Spleen (tissue), 11 donors: Measurements from ENCODE around the gene NEUROD4. TPM values are rescaled to one million over a fixed set of nuclear protein-coding genes. Genes with fewer than 3 reads are reported as not detected.

Experiments
- DNase-seq: peaks from one replicate; pipeline ENCODE4 v3.0.0-alpha.2; 2020
- H3K27ac ChIP-seq, 8 donors: fragments of 200-600 bp; sonication (generic) in 7 of 8; 1 replicate in 4 of 8; 2 replicates in 4 of 8; pipeline versions ENCODE4 v1.5.0 to v1.8.0; 2016 to 2021; ENCODE audit warnings: inconsistent platforms in 4 of 8, mild to moderate bottlenecking in 4 of 8, moderate library complexity in 1 of 8
- H3K27me3 ChIP-seq, 7 donors: fragments of 200-600 bp; sonication (generic) in 6 of 7; replicated peaks in 1 of 7; 1 replicate in 4 of 7; 2 replicates in 3 of 7; pipeline versions ENCODE4 v1.5.0 to v1.8.0; 2016 to 2021; ENCODE audit warnings: inconsistent platforms in 3 of 7, mild to moderate bottlenecking in 1 of 7
- H3K36me3 ChIP-seq, 6 donors: fragments of 200-600 bp; sonication (generic) in 5 of 6; 1 replicate in 4 of 6; 2 replicates in 2 of 6; pipeline versions ENCODE4 v1.5.0 to v1.8.0; 2016 to 2021; ENCODE audit warnings: inconsistent platforms in 2 of 6
- H3K4me1 ChIP-seq, 6 donors: fragments of 200-600 bp; sonication (generic) in 5 of 6; 1 replicate in 3 of 6; 2 replicates in 3 of 6; pipeline versions ENCODE4 v1.5.0 to v1.8.0; 2016 to 2021; ENCODE audit warnings: inconsistent platforms in 3 of 6
- H3K4me3 ChIP-seq, 8 donors: fragments of 200-600 bp; sonication (generic) in 7 of 8; 1 replicate in 4 of 8; 2 replicates in 4 of 8; pipeline versions ENCODE4 v1.5.0 to v1.8.0; 2016 to 2021; ENCODE audit warnings: inconsistent platforms in 4 of 8, mild to moderate bottlenecking in 4 of 8, moderate library complexity in 2 of 8
- H3K9me3 ChIP-seq, 8 donors: fragments of 200-600 bp; sonication (generic) in 7 of 8; 1 replicate in 4 of 8; 2 replicates in 4 of 8; pipeline versions ENCODE4 v1.5.0 to v1.8.0; 2016 to 2021; ENCODE audit warnings: inconsistent platforms in 4 of 8
- POLR2A ChIP-seq, 3 donors: fragments of 450-650 bp; IDR thresholded peaks; one replicate each; pipeline ENCODE4 v1.5.1; 2017; ENCODE audit warnings: antibody characterized with exemption in 3 of 3, mild to moderate bottlenecking in 1 of 3
- POLR2AphosphoS5 ChIP-seq, 3 donors: sonication (generic); formaldehyde crosslinking; IDR thresholded peaks; one replicate each; pipeline ENCODE4 v1.5.1; 2017; ENCODE audit warnings: antibody characterized with exemption in 3 of 3
- WGBS, 5 donors: extraction: QIAGEN DNeasy Blood & Tissue Kit in 3 of 5; methylation state at CpG; one replicate each; pipeline versions ENCODE4 v1.1.5 to v1.1.7; 2013 to 2018; 5-methylcytosine and 5-hydroxymethylcytosine counted together
- intact Hi-C: fragments of 100-400 bp; cut with DNase I; formaldehyde crosslinking; loops from one replicate; pipeline ENCODE4 v1.15.0; 2023; ENCODE audit warnings: low total_unique reads
- polyA plus RNA-seq, 3 donors: library from polyadenylated mRNA; stranded (reverse); fragments of 200-250 nt; gene quantifications; one replicate each; pipeline ENCODE4 v1.2.1, GENCODE V29; 2013
- total RNA-seq, 7 donors: library from RNA; depleted of rRNA in 3 of 7; stranded (reverse); fragments of >200 nt in 3 of 7; fragmentation: NEBNext Ultra II Directional in 4 of 7; extraction: Animal tissue kit (Norgen Biotek cat#: 25700) in 4 of 7; gene quantifications; one replicate each; pipeline versions ENCODE4 v1.1.0 to v1.2.1, GENCODE V29; 2016 to 2021
- TF ChIP-seq, protein P1 (sequence below), 11 experiments: fragments of 200-600 bp in 7 of 11; fragments of 450-650 bp in 4 of 11; sonication (generic) in 4 of 11; IDR thresholded peaks in 8 of 11; conservative IDR thresholded peaks in 3 of 11; 1 replicate in 7 of 11; 2 replicates in 4 of 11; pipeline versions ENCODE4 v1.4.0 to v1.8.0; 2016 to 2021; ENCODE audit warnings: antibody characterized with exemption in 11 of 11, inconsistent platforms in 4 of 11, mild to moderate bottlenecking in 1 of 11
- donor health status: healthy with polysubstance abuse.
- donor health status: DM: no; HTN: no; CAD: no; lungs with moderate emphysema.
- donor health status: DM: no; HTN: no; CAD: no.
- donor health status: Bipolar disorder and iron deficiency.
- donor health status: healthy.
- donor health status: DM: no; HTN: no; CAD: no.
- donor health status: DM: yes; HTN: yes; CAD: no.

NEUROD4 gene
- total and polyA plus RNA-seq, 10 donors: not detected

- 63 to 69% (median 67%) methylated on average over 9 of the region's 9 CpGs for WGBS, 5 donors
- H3K27ac ChIP-seq: peak overlapping the region; percentile 59 to 83 (median 76)
These were observed 28.4 kb upstream of the NEUROD4 start for GRCh38 chr12:54991161-54991990.

DNA sequence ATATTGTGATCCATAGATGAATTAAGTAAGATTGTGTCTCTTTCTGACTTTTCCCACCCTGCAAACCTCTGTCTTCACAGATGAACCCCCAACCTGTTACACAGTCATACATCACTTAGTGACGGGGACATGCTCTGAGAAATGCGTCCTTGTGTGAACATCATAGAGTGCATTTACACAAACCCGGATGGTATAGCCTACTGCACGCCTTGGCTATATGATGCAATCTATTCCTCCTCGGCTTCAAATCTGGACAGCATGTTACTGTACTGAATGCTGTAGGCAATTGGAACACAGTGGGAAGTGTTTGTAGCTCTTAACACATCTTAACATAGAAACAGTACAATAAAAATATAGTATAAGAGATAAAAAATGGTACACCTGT is 27.8 kb upstream of the NEUROD4 start:
- intact Hi-C loops: no loop called here
- H3K4me1 ChIP-seq: peaks cover 6 to 64% (median 21%) of the 10 kb centered on the region in 6 donors
- no peaks in the 10 kb centered on the region for H3K27me3 ChIP-seq
- TF ChIP-seq, protein P1, sequence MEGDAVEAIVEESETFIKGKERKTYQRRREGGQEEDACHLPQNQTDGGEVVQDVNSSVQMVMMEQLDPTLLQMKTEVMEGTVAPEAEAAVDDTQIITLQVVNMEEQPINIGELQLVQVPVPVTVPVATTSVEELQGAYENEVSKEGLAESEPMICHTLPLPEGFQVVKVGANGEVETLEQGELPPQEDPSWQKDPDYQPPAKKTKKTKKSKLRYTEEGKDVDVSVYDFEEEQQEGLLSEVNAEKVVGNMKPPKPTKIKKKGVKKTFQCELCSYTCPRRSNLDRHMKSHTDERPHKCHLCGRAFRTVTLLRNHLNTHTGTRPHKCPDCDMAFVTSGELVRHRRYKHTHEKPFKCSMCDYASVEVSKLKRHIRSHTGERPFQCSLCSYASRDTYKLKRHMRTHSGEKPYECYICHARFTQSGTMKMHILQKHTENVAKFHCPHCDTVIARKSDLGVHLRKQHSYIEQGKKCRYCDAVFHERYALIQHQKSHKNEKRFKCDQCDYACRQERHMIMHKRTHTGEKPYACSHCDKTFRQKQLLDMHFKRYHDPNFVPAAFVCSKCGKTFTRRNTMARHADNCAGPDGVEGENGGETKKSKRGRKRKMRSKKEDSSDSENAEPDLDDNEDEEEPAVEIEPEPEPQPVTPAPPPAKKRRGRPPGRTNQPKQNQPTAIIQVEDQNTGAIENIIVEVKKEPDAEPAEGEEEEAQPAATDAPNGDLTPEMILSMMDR (IDR thresholded peaks at IDR 0.05 in 8 of 11, conservative IDR thresholded peaks at IDR 0.05 in 3 of 11): no peak
- TF ChIP-seq POLR2AphosphoS5 (IDR thresholded peaks at IDR 0.05) (no peak), POLR2A (IDR thresholded peaks at IDR 0.05) (no peak)
- H3K27ac ChIP-seq: peak overlapping the region; percentile 59 to 83 (median 76)
- DNase-seq: no peak
- no peaks in the 10 kb centered on the region for H3K36me3 ChIP-seq
- no peak overlapping the region for H3K4me3 ChIP-seq
- 42 to 57% (median 55%) methylated on average over 5 of the region's 5 CpGs for WGBS, 5 donors
- H3K9me3 ChIP-seq: no peaks in the 10 kb centered on the region

More at GRCh38 chr12:54991161-54991990, 28.4 kb upstream of the NEUROD4 start:
- peaks cover 6 to 64% (median 21%) of the 10 kb centered on the region in 6 donors for H3K4me1 ChIP-seq
- H3K36me3 ChIP-seq: no peaks in the 10 kb centered on the region
- H3K9me3 ChIP-seq: no peaks in the 10 kb centered on the region
- TF ChIP-seq, protein P1 (IDR thresholded peaks at IDR 0.05 in 8 of 11, conservative IDR thresholded peaks at IDR 0.05 in 3 of 11): peak in 2 of 11 experiments; percentile 8 to 9
- no peak for TF ChIP-seq POLR2A (IDR thresholded peaks at IDR 0.05)
- TF ChIP-seq POLR2AphosphoS5 (IDR thresholded peaks at IDR 0.05): peak in 1 of 3 donors; percentile 44
- intact Hi-C loops: no loop called here
- H3K27me3 ChIP-seq: no peaks in the 10 kb centered on the region
- no peak for DNase-seq
- H3K4me3 ChIP-seq: peak overlapping the region in 1 of 8 donors; percentile 44

DNA sequence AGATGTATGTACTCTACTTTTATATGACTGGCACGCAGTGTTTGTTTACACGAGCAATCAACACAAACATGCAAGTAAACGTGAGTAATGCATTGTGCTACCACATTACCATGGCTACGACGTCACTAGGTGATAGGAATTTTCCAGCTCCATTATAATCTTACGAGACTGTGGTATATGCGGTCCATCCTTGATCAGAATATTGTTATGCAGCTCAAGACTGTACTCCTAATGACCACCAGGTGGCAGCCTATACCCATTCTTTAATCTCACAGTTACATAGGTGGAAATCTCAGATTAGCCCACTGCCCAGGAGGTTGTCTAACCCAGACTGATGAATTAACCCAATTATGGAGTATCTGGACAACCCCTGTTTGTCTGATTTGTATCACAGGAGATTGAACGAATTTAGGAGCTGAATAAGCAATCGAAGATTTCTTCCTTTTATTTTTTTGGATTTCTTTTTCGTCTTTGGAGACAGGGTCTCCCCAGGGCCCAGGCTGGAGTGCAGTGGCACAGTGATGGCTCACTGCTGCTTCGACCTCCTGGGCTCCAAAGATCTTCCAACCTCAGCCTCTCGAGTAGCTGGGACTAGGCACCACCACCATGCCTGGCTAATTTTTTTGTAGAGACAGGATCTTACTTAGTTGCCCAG is 26.5 kb upstream of the NEUROD4 start:
- DNase-seq: no peak
- WGBS, 5 donors: 26 to 38% (median 32%) methylated on average over 12 of the region's 12 CpGs
- TF ChIP-seq, protein P1 (IDR thresholded peaks at IDR 0.05 in 8 of 11, conservative IDR thresholded peaks at IDR 0.05 in 3 of 11): peak; percentile 71 to 93 (median 87)
- no peak for TF ChIP-seq POLR2AphosphoS5 (IDR thresholded peaks at IDR 0.05)

GRCh38 chr12:54996205-54996604 is 23.6 kb upstream of the NEUROD4 start:
- Histone ChIP-seq H3K27ac (no peak overlapping the region), H3K4me3 (no peak overlapping the region), H3K9me3 (no peaks in the 10 kb centered on the region), H3K36me3 (no peaks in the 10 kb centered on the region), H3K27me3 (no peaks in the 10 kb centered on the region), H3K4me1 (peaks cover 6 to 28% (median 16%) of the 10 kb centered on the region in 6 donors)
- no peak for DNase-seq
- 22 to 28% (median 25%) methylated on average over 5 of the region's 5 CpGs for WGBS, 5 donors
- intact Hi-C loops: loop anchor here (5.0 kb wide), 1 partner anchor 76 kb away; no protein-coding TSS in a partner anchor
- TF ChIP-seq POLR2A (IDR thresholded peaks at IDR 0.05) (no peak), POLR2AphosphoS5 (IDR thresholded peaks at IDR 0.05) (no peak)
- TF ChIP-seq, protein P1 (IDR thresholded peaks at IDR 0.05 in 8 of 11, conservative IDR thresholded peaks at IDR 0.05 in 3 of 11): no peak

More for the DNA sequence above, 26.5 kb upstream of the NEUROD4 start:
- intact Hi-C loops: no loop called here
- no peaks in the 10 kb centered on the region for H3K36me3 ChIP-seq
- no peaks in the 10 kb centered on the region for H3K27me3 ChIP-seq
- H3K4me3 ChIP-seq: no peak overlapping the region
- H3K9me3 ChIP-seq: no peaks in the 10 kb centered on the region
- H3K27ac ChIP-seq: no peak overlapping the region
- H3K4me1 ChIP-seq: peaks cover 6 to 52% (median 20%) of the 10 kb centered on the region in 6 donors
